Kidney (tissue), 14 donors: ENCODE data around the gene BSND. TPM values are rescaled to one million over a fixed set of nuclear protein-coding genes. Genes with fewer than 3 reads are reported as not detected.

Experiments used
- DNase-seq, 5 donors: peaks; one replicate each; pipeline ENCODE4 v3.0.0-alpha.2; 2013 to 2020
- FAIRE-seq: peaks from 2 replicates; lab custom pipeline; 2012; peaks lifted over from hg19 to GRCh38; lab: Jason Lieb, UNC
- H3K27ac ChIP-seq, 2 donors: one replicate each; pipeline ENCODE4 v1.7.0; 2013; ENCODE audit warnings: low read depth in 2 of 2, low read length in 2 of 2, inconsistent platforms in 1 of 2
- H3K27me3 ChIP-seq: one replicate; pipeline ENCODE4 v1.7.1; 2013; ENCODE audit warnings: low read length, inconsistent platforms; ENCODE audit not compliant: control insufficient read depth, insufficient read depth
- H3K36me3 ChIP-seq, 3 donors: one replicate each; pipeline versions ENCODE4 v1.7.0 to v1.7.1; 2013; ENCODE audit warnings: low read length in 3 of 3, control low read depth in 1 of 3, inconsistent platforms in 1 of 3; ENCODE audit not compliant: insufficient read depth in 3 of 3, control insufficient read depth in 2 of 3
- H3K4me1 ChIP-seq, 3 donors: one replicate each; pipeline versions ENCODE4 v1.7.0 to v1.7.1; 2013; ENCODE audit warnings: low read length in 3 of 3, inconsistent platforms in 1 of 3, low read depth in 1 of 3; ENCODE audit not compliant: control insufficient read depth in 2 of 3, insufficient read depth in 2 of 3
- H3K4me3 ChIP-seq, 3 donors: one replicate each; pipeline versions ENCODE4 v1.7.0 to v1.8.1; 2013; ENCODE audit warnings: low read length in 3 of 3, control low read depth in 1 of 3, inconsistent platforms in 1 of 3
- H3K9ac ChIP-seq, 3 donors: one replicate each; pipeline versions ENCODE4 v1.7.0 to v1.7.1; 2013; ENCODE audit warnings: low read length in 3 of 3, control low read depth in 1 of 3, inconsistent platforms in 1 of 3
- H3K9me3 ChIP-seq, 3 donors: one replicate each; pipeline versions ENCODE4 v1.7.0 to v1.7.1; 2013; ENCODE audit warnings: low read length in 3 of 3, control low read depth in 1 of 3, inconsistent platforms in 1 of 3; ENCODE audit not compliant: control insufficient read depth in 2 of 3, insufficient read depth in 1 of 3
- intact Hi-C: fragments of 100-400 bp; cut with DNase I; formaldehyde crosslinking; loops from one replicate; pipeline ENCODE4 v1.11.1; 2022
- polyA plus RNA-seq: library from polyadenylated mRNA; stranded (reverse); fragments of 350-450 nt; fragmentation: Illumina TruSeq; extraction: RNeasy Lipid Tissue Mini Kit (QIAGEN cat#74804); gene quantifications from one replicate; pipeline ENCODE4 v1.2.3, GENCODE V29; 2014; ENCODE audit warnings: low read depth, low replicate concordance; ENCODE audit not compliant: insufficient read depth
- total RNA-seq: library from RNA; stranded (reverse); fragmentation: NEBNext Ultra II Directional; extraction: Animal tissue kit (Norgen Biotek cat#: 25700); gene quantifications from one replicate; pipeline ENCODE4 v1.2.1, GENCODE V29; 2021
- TF ChIP-seq, protein P1 (sequence below): IDR thresholded peaks from 3 replicates; pipeline ENCODE4 v1.5.1; 2012; ENCODE audit warnings: mild to moderate bottlenecking, moderate library complexity, borderline replicate concordance; ENCODE audit not compliant: insufficient read depth; ENCODE audit errors: extremely low read depth
- donor health status: control.
- donor health status: control.
- donor health status: control.
- donor health status: control.
- donor health status: control.
- donor health status: DM: yes; HTN: yes; CAD: no.
- donor health status: Normal renal cell carcinoma (clear cell type).

The BSND gene
- total and polyA plus RNA-seq, 2 donors from 2014 or later, result 1.4 to 22.7 TPM

DNA sequence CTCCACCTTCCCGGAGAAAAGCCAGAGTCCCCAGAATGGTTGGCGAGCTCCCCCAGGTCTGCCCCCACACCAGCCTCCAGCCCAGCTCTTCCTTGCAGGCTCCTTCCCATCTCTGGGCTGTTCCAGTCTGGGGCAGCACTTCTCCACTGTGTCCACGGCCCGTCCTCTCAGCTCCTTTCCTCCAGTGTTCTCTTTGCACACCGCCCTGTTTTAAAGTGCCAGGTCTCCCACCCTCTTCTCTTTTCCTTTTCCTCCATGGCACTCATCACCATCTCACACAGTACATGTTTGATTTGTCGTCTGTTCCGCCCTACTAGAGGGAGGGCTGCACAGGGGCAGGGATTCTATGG is 34.5 kb downstream of the BSND start:
- Histone ChIP-seq H3K4me3 (no peak overlapping the region), H3K9ac (no peak overlapping the region), H3K9me3 (no peaks in the 10 kb centered on the region), H3K4me1 (no peaks in the 10 kb centered on the region), H3K27ac (no peak overlapping the region), H3K27me3 (peaks cover 9% of the 10 kb centered on the region), H3K36me3 (no peaks in the 10 kb centered on the region)
- intact Hi-C loops, result no loop called here
- DNase-seq, result no peak
- TF ChIP-seq, protein P1, sequence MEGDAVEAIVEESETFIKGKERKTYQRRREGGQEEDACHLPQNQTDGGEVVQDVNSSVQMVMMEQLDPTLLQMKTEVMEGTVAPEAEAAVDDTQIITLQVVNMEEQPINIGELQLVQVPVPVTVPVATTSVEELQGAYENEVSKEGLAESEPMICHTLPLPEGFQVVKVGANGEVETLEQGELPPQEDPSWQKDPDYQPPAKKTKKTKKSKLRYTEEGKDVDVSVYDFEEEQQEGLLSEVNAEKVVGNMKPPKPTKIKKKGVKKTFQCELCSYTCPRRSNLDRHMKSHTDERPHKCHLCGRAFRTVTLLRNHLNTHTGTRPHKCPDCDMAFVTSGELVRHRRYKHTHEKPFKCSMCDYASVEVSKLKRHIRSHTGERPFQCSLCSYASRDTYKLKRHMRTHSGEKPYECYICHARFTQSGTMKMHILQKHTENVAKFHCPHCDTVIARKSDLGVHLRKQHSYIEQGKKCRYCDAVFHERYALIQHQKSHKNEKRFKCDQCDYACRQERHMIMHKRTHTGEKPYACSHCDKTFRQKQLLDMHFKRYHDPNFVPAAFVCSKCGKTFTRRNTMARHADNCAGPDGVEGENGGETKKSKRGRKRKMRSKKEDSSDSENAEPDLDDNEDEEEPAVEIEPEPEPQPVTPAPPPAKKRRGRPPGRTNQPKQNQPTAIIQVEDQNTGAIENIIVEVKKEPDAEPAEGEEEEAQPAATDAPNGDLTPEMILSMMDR, result no peak
- no peak for FAIRE-seq

DNA sequence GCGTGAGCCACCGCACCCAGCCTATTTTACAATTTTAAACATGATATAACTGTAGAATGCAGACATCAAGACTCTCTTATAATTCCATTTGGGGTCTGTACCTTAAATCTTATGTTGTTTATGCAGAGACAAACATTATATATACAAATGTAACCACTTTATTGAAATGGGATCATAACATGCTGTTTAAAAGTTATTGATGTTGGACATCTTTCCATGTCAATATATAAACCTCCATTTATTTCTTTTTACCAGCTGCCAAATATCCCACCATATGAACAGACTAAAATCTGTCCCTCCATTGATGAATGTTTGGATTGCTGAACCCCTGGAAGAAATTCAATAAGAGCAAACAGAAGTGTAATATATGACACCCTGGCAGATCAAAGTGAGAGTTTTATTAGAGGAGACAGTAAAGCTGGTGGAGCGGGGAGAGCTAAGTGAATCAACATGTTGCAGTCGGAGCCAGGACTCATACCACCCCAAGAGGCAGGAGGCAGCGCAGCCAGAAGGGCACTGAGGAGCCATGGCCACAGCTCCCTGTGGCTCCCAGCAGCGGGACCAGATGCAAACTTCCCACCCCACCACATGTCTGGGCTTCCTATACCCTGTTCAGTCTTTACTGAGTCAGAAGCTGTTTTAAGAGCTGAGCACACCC is 35.9 kb downstream of the BSND start:
- intact Hi-C loops, result no loop called here

DNA sequence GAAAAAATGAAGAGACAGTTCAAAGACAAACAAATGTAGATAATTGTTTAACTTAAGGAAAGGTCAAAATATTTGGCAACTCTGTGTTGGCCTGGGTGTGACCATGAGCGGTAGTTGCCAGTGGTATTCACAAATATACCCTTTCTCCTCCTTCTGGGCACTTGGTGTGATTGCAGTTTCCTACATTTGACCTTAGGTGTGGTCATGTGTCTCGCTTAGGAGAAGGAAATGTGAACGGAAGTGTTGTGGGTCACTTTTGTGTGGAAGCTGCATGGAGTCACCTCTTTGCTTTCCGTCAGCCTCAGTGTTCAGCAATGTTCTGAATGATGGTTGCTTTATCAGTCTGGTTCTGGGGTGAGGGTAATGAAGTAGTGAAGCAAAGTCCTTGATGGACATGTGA is 37.2 kb downstream of the BSND start:
- no peak overlapping the region for H3K9ac ChIP-seq
- no peak overlapping the region for H3K4me3 ChIP-seq
- H3K27me3 ChIP-seq, result peaks cover 13% of the 10 kb centered on the region
- DNase-seq (no peak), FAIRE-seq (no peak)
- H3K36me3 ChIP-seq, result no peaks in the 10 kb centered on the region
- TF ChIP-seq, protein P1, result no peak
- intact Hi-C loops, result no loop called here
- H3K9me3 ChIP-seq, result no peaks in the 10 kb centered on the region
- H3K27ac ChIP-seq, result no peak overlapping the region
- H3K4me1 ChIP-seq, result peaks cover 0 to 4% (median 0%) of the 10 kb centered on the region in 3 donors

More for the DNA sequence above, 35.9 kb downstream of the BSND start:
- Histone ChIP-seq H3K4me1 (no peaks in the 10 kb centered on the region), H3K36me3 (no peaks in the 10 kb centered on the region), H3K9me3 (no peaks in the 10 kb centered on the region), H3K9ac (no peak overlapping the region), H3K4me3 (no peak overlapping the region), H3K27ac (no peak overlapping the region), H3K27me3 (peaks cover 9% of the 10 kb centered on the region)
- FAIRE-seq (no peak), DNase-seq (peak in 3 of 5 donors; percentile 66 to 82 (median 79))
- TF ChIP-seq, protein P1, result no peak
